ENCODE results near the gene MDM4. TPM values are rescaled to one million over a fixed set of nuclear protein-coding genes. Genes with fewer than 3 reads are reported as not detected.

The MDM4 gene
- total RNA-seq, 1 experiment from 2014 or later: 42.1 TPM

GRCh38 chr1:204528241-204528640 lies 12.0 kb downstream of the MDM4 start:
- H3K4me1 ChIP-seq (ENCODE audit: control insufficient read depth, insufficient read depth, low read length): no peaks in the 10 kb centered on the region
- no peak for DNase-seq (ENCODE audit: low read depth, low spot score)
- ChIA-PET POLR2A (no interaction called here), CTCF (interaction anchor here (0.6 kb wide), 1 partner anchor 736 kb away, joined by 4 read pairs; no protein-coding TSS in a partner anchor)
- no peak overlapping the region for H3K27ac ChIP-seq (ENCODE audit: low read length)
- H3K27me3 ChIP-seq (ENCODE audit: control insufficient read depth, insufficient read depth, low read length): no peaks in the 10 kb centered on the region
- peaks cover 3% of the 10 kb centered on the region; the same call in 1 of the 2 replicates for H3K9me3 ChIP-seq (ENCODE audit: control insufficient read depth, insufficient read depth, low read depth, low read length)
- in situ Hi-C loops (cut with HindIII; ENCODE audit: low pct_unique_long_range_greater_than_20kb, low sequenced_read_pairs) (no loop called here), intact Hi-C loops (cut with micrococcal nuclease; ENCODE audit: unreplicated experiment) (no loop called here)
- H3K36me3 ChIP-seq (ENCODE audit: control insufficient read depth, insufficient read depth, low read length): peaks cover 32% of the 10 kb centered on the region
- BruUV-seq (replicated peaks): no TSS peak
- ATAC-seq: 0 out of 2 replicates have a peak, but pooled peaks have one; percentile 12
- TF ChIP-seq SIN3A (IDR thresholded peaks at IDR 0.05; ENCODE audit: borderline replicate concordance, insufficient read depth, low read depth, low read length) (no peak), REST (IDR thresholded peaks at IDR 0.05; ENCODE audit: insufficient read depth in 1 of 2, low read depth in 2 of 2, low read length in 1 of 2) (no peak), TCF7L2 (IDR thresholded peaks at IDR 0.05; ENCODE audit: low read depth, low read length) (no peak), POLR2AphosphoS5 (IDR thresholded peaks at IDR 0.05; ENCODE audit: low read depth, low read length) (no peak), CTCF (IDR thresholded peaks at IDR 0.05) (no peak)
- no peak overlapping the region for H3K4me3 ChIP-seq (ENCODE audit: low read depth in 2 of 2, low read length in 2 of 2)

GRCh38 chr1:204528677-204529076 lies 12.5 kb downstream of the MDM4 start:
- H3K36me3 ChIP-seq (ENCODE audit: control insufficient read depth, insufficient read depth, low read length): peaks cover 32% of the 10 kb centered on the region
- no TSS peak for BruUV-seq (replicated peaks)
- POLR2A ChIA-PET: no interaction called here
- DNase-seq (ENCODE audit: low read depth, low spot score) (no peak), ATAC-seq (no peak)
- TF ChIP-seq SIN3A (IDR thresholded peaks at IDR 0.05; ENCODE audit: borderline replicate concordance, insufficient read depth, low read depth, low read length) (no peak), REST (IDR thresholded peaks at IDR 0.05; ENCODE audit: insufficient read depth in 1 of 2, low read depth in 2 of 2, low read length in 1 of 2) (no peak), TCF7L2 (IDR thresholded peaks at IDR 0.05; ENCODE audit: low read depth, low read length) (no peak), CTCF (IDR thresholded peaks at IDR 0.05) (no peak), POLR2AphosphoS5 (IDR thresholded peaks at IDR 0.05; ENCODE audit: low read depth, low read length) (no peak)
- H3K27me3 ChIP-seq (ENCODE audit: control insufficient read depth, insufficient read depth, low read length): no peaks in the 10 kb centered on the region
- H3K4me3 ChIP-seq (ENCODE audit: low read depth in 2 of 2, low read length in 2 of 2): no peak overlapping the region
- CTCF ChIA-PET: interaction anchor here (0.6 kb wide), 1 partner anchor 737 kb away, joined by 4 read pairs; no protein-coding TSS in a partner anchor
- in situ Hi-C loops (cut with HindIII; ENCODE audit: low pct_unique_long_range_greater_than_20kb, low sequenced_read_pairs) (no loop called here), intact Hi-C loops (cut with micrococcal nuclease; ENCODE audit: unreplicated experiment) (no loop called here)
- H3K4me1 ChIP-seq (ENCODE audit: control insufficient read depth, insufficient read depth, low read length): no peaks in the 10 kb centered on the region
- H3K27ac ChIP-seq (ENCODE audit: low read length): no peak overlapping the region
- peaks cover under 1% of the 10 kb centered on the region; the same call in 1 of the 2 replicates for H3K9me3 ChIP-seq (ENCODE audit: control insufficient read depth, insufficient read depth, low read depth, low read length)
